H9 (cell line): ENCODE data around the gene TENT5A. TPM values are rescaled to one million over a fixed set of nuclear protein-coding genes. Genes with fewer than 3 reads are reported as not detected.

Source experiments
- DNase-seq: peaks from one replicate; pipeline ENCODE4 v3.0.0-alpha.2; 2017
- H2AFZ ChIP-seq: one replicate; pipeline ENCODE4 v1.6.1; 2013; ENCODE audit warnings: mild to moderate bottlenecking, low read length, control low read depth, moderate library complexity
- H2AK5ac ChIP-seq: 2 replicates; pipeline ENCODE4 v1.6.1; 2013; ENCODE audit warnings: low read length, control low read depth, mixed read lengths; ENCODE audit not compliant: insufficient read length
- H2BK120ac ChIP-seq: one replicate; pipeline ENCODE4 v1.6.1; 2013; ENCODE audit warnings: low read depth, mild to moderate bottlenecking, low read length, control low read depth, inconsistent platforms; ENCODE audit not compliant: poor library complexity, severe bottlenecking
- H2BK12ac ChIP-seq: 2 replicates; pipeline ENCODE4 v1.6.1; 2013; ENCODE audit warnings: low read length, control low read depth, mixed read lengths, low read depth; ENCODE audit not compliant: insufficient read length
- H2BK15ac ChIP-seq: 2 replicates; pipeline ENCODE4 v1.6.1; 2013; ENCODE audit warnings: low read depth, low read length, control low read depth
- H2BK20ac ChIP-seq: one replicate; pipeline ENCODE4 v1.6.1; 2013; ENCODE audit warnings: low read depth, mild to moderate bottlenecking, low read length, control low read depth, inconsistent platforms; ENCODE audit not compliant: poor library complexity, severe bottlenecking
- H2BK5ac ChIP-seq: 2 replicates; pipeline ENCODE4 v1.6.1; 2013; ENCODE audit warnings: low read length, control low read depth, mixed read lengths; ENCODE audit not compliant: insufficient read length
- H3K14ac ChIP-seq: 2 replicates; pipeline ENCODE4 v1.6.1; 2013; ENCODE audit warnings: low read length, control low read depth; ENCODE audit not compliant: insufficient read depth
- H3K18ac ChIP-seq: 2 replicates; pipeline ENCODE4 v1.6.1; 2013; ENCODE audit warnings: low read depth, mild to moderate bottlenecking, mixed read lengths, low read length, control low read depth; ENCODE audit not compliant: insufficient read length
- H3K23ac ChIP-seq: 2 replicates; pipeline ENCODE4 v1.6.1; 2013; ENCODE audit warnings: low read length, control low read depth, mixed read lengths, low read depth; ENCODE audit not compliant: insufficient read length
- H3K23me2 ChIP-seq: 2 replicates; pipeline ENCODE4 v1.6.1; 2013; ENCODE audit warnings: low read depth, mild to moderate bottlenecking, mixed read lengths, low read length, control low read depth; ENCODE audit not compliant: insufficient read length, poor library complexity, severe bottlenecking
- H3K27ac ChIP-seq: 2 replicates; pipeline ENCODE4 v1.5.1; 2013; ENCODE audit warnings: low read length, control low read depth, mixed read lengths, low read depth; ENCODE audit not compliant: insufficient read length
- H3K27me3 ChIP-seq: 2 replicates; pipeline ENCODE4 v1.6.1; 2013; ENCODE audit warnings: low read length, control low read depth, inconsistent platforms; ENCODE audit not compliant: insufficient read depth
- H3K4ac ChIP-seq: 2 replicates; pipeline ENCODE4 v1.6.1; 2013; ENCODE audit warnings: low read depth, mild to moderate bottlenecking, control low read depth, inconsistent platforms, low read length, moderate library complexity
- H3K4me1 ChIP-seq: 2 replicates; pipeline ENCODE4 v1.6.1; 2013; ENCODE audit warnings: low read length, control low read depth, inconsistent platforms; ENCODE audit not compliant: insufficient read depth
- H3K4me2 ChIP-seq: 2 replicates; pipeline ENCODE4 v1.6.1; 2013; ENCODE audit warnings: low read length, control low read depth, mixed read lengths; ENCODE audit not compliant: insufficient read length, insufficient read depth
- H3K56ac ChIP-seq: 2 replicates; pipeline ENCODE4 v1.6.1; 2013; ENCODE audit warnings: low read depth, mild to moderate bottlenecking, mixed read lengths, low read length, control low read depth; ENCODE audit not compliant: insufficient read length
- H3K79me1 ChIP-seq: 2 replicates; pipeline ENCODE4 v1.6.1; 2013; ENCODE audit warnings: low read depth, mild to moderate bottlenecking, moderate library complexity, low read length, control low read depth, inconsistent platforms; ENCODE audit not compliant: insufficient read depth, poor library complexity, severe bottlenecking
- H3K79me2 ChIP-seq: 2 replicates; pipeline ENCODE4 v1.6.1; 2013; ENCODE audit warnings: low read length, control low read depth, inconsistent platforms; ENCODE audit not compliant: insufficient read depth
- H3K9ac ChIP-seq: 2 replicates; pipeline ENCODE4 v1.6.1; 2013; ENCODE audit warnings: low read length, control low read depth, mixed read lengths; ENCODE audit not compliant: insufficient read length; ENCODE audit errors: extremely low read depth
- H3K9me3 ChIP-seq: one replicate; pipeline ENCODE4 v1.6.1; 2013; ENCODE audit warnings: low read depth, low read length, inconsistent platforms; ENCODE audit not compliant: control insufficient read depth
- H3T11ph ChIP-seq: one replicate; pipeline ENCODE4 v1.6.1; 2013; ENCODE audit warnings: mild to moderate bottlenecking, low read length, control low read depth, inconsistent platforms
- H4K20me1 ChIP-seq: one replicate; pipeline ENCODE4 v1.6.1; 2013; ENCODE audit not compliant: control insufficient read depth, insufficient read length, insufficient read depth
- H4K5ac ChIP-seq: 2 replicates; pipeline ENCODE4 v1.6.1; 2013; ENCODE audit warnings: low read depth, mild to moderate bottlenecking, mixed read lengths, low read length, control low read depth; ENCODE audit not compliant: insufficient read length
- H4K8ac ChIP-seq: replicated peaks from 2 replicates; pipeline ENCODE4 v1.6.1; 2013; ENCODE audit warnings: low read length, control low read depth, mixed read lengths, low read depth; ENCODE audit not compliant: insufficient read length
- H4K91ac ChIP-seq: 2 replicates; pipeline ENCODE4 v1.6.1; 2013; ENCODE audit warnings: low read depth, mild to moderate bottlenecking, moderate library complexity, mixed read lengths, low read length, control low read depth; ENCODE audit not compliant: insufficient read length
- H3K27ac Mint-ChIP-seq, 3 experiments: 2 replicates in 2 of 3; 3 replicates in 1 of 3; pipeline ENCODE4 v1.8.0; 2020 to 2021; ENCODE audit warnings: mixed read lengths in 3 of 3, mild to moderate bottlenecking in 1 of 3, moderate library complexity in 1 of 3
- H3K27me3 Mint-ChIP-seq: 2 replicates; pipeline ENCODE4 v1.8.0; 2021; ENCODE audit warnings: low read depth, mild to moderate bottlenecking, moderate library complexity, mixed read lengths
- H3K36me3 Mint-ChIP-seq, 3 experiments: 2 replicates in 2 of 3; 3 replicates in 1 of 3; pipeline ENCODE4 v1.8.0; 2020 to 2021; ENCODE audit warnings: low read depth in 3 of 3, mixed read lengths in 3 of 3; ENCODE audit not compliant: insufficient read depth in 1 of 3
- H3K4me1 Mint-ChIP-seq, 2 experiments: 2 replicates each; pipeline ENCODE4 v1.8.0; 2020; ENCODE audit warnings: mixed read lengths in 2 of 2
- H3K4me3 Mint-ChIP-seq, 2 experiments: 2 replicates in 1 of 2; 3 replicates in 1 of 2; pipeline ENCODE4 v1.8.0; 2020 to 2021; ENCODE audit warnings: mild to moderate bottlenecking in 2 of 2, mixed read lengths in 2 of 2, moderate library complexity in 1 of 2
- H3K9me3 Mint-ChIP-seq, 2 experiments: 2 replicates in 1 of 2; 3 replicates in 1 of 2; pipeline ENCODE4 v1.8.0; 2020; ENCODE audit warnings: mild to moderate bottlenecking in 2 of 2, mixed read lengths in 2 of 2, moderate library complexity in 1 of 2
- WGBS: extraction: QIAGEN DNeasy Blood & Tissue Kit; methylation state at CpG from one replicate; pipeline ENCODE4 v1.1.7; 2013; ENCODE audit warnings: missing lambda C conversion rate, low lambda C conversion rate, mixed read lengths; ENCODE audit not compliant: insufficient read length; ENCODE audit errors: extremely low coverage; 5-methylcytosine and 5-hydroxymethylcytosine counted together
- total RNA-seq: library from RNA; stranded (reverse); gene quantifications from 2 replicates; pipeline ENCODE4 v1.2.1, GENCODE V29; 2021
- TF ChIP-seq, protein P1 (sequence below): fragments of 200-600 bp; sonication (generic); conservative IDR thresholded peaks from 3 replicates; pipeline ENCODE4 v1.8.0; 2021; ENCODE audit warnings: antibody characterized with exemption, mild to moderate bottlenecking

The TENT5A gene
- total RNA-seq, 1 experiment from 2014 or later: 1.4 TPM

GRCh38 chr6:81800666-81801065 lies 48.2 kb upstream of the TENT5A start:
- H4K5ac ChIP-seq: no peak overlapping the region
- no peak overlapping the region for H3K27ac ChIP-seq
- H3K36me3 Mint-ChIP-seq: peaks cover 0 to 3% (median 0%) of the 10 kb centered on the region in 3 experiments; a peak in 1 of 7 replicates
- no peaks in the 10 kb centered on the region for H3K4me1 ChIP-seq
- H4K8ac ChIP-seq: no peak overlapping the region
- H3K14ac ChIP-seq: no peak overlapping the region
- no peak overlapping the region for H3K4ac ChIP-seq
- no peak overlapping the region for H4K91ac ChIP-seq
- H3K9me3 Mint-ChIP-seq: peaks cover 0 to 6% of the 10 kb centered on the region in 2 experiments; a peak in 2 of 5 replicates
- H3K23me2 ChIP-seq: no peaks in the 10 kb centered on the region
- no peak overlapping the region for H2BK20ac ChIP-seq
- WGBS: no CpG with 5 or more reads among the region's 3 CpGs
- H3K9ac ChIP-seq: no peak overlapping the region
- no peaks in the 10 kb centered on the region for H3K79me2 ChIP-seq
- H3K23ac ChIP-seq: no peak overlapping the region
- H2BK120ac ChIP-seq: no peak overlapping the region
- TF ChIP-seq, protein P1, sequence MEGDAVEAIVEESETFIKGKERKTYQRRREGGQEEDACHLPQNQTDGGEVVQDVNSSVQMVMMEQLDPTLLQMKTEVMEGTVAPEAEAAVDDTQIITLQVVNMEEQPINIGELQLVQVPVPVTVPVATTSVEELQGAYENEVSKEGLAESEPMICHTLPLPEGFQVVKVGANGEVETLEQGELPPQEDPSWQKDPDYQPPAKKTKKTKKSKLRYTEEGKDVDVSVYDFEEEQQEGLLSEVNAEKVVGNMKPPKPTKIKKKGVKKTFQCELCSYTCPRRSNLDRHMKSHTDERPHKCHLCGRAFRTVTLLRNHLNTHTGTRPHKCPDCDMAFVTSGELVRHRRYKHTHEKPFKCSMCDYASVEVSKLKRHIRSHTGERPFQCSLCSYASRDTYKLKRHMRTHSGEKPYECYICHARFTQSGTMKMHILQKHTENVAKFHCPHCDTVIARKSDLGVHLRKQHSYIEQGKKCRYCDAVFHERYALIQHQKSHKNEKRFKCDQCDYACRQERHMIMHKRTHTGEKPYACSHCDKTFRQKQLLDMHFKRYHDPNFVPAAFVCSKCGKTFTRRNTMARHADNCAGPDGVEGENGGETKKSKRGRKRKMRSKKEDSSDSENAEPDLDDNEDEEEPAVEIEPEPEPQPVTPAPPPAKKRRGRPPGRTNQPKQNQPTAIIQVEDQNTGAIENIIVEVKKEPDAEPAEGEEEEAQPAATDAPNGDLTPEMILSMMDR: no peak
- H3K27me3 Mint-ChIP-seq: no peaks in the 10 kb centered on the region
- no peak overlapping the region for H2AK5ac ChIP-seq
- H3K56ac ChIP-seq: no peak overlapping the region
- H3K4me3 Mint-ChIP-seq: no peak overlapping the region
- no peaks in the 10 kb centered on the region for H3K9me3 ChIP-seq
- H2BK5ac ChIP-seq: no peak overlapping the region
- no peaks in the 10 kb centered on the region; a peak in 1 of 4 replicates for H3K4me1 Mint-ChIP-seq
- H3K18ac ChIP-seq: no peak overlapping the region
- H3K4me2 ChIP-seq: no peak overlapping the region
- DNase-seq: no peak
- H2AFZ ChIP-seq: no peak overlapping the region
- H3K27me3 ChIP-seq: no peaks in the 10 kb centered on the region
- no peaks in the 10 kb centered on the region for H3K79me1 ChIP-seq
- no peak overlapping the region for H3T11ph ChIP-seq
- H2BK12ac ChIP-seq: no peak overlapping the region
- no peaks in the 10 kb centered on the region for H4K20me1 ChIP-seq
- peak overlapping the region in 1 of 3 experiments; percentile 84; a peak in 1 of 7 replicates for H3K27ac Mint-ChIP-seq
- no peak overlapping the region for H2BK15ac ChIP-seq
